Measurements from ENCODE around the gene KDM5B.
"Not testable (repeated sequence)": the region's sequence is repeated elsewhere in the genome, so short reads cannot be mapped to it uniquely, and the experiment has no call there.

KDM5B gene

GRCh38 chr1:202806845-202807450 is 1.3 kb downstream of the KDM5B start:
- H3K9me3 Mint-ChIP-seq: no peaks in the 10 kb centered on the region
- DNase-seq (peak; percentile 29), ATAC-seq (no peak)
- peak overlapping the region; percentile 92 for H3K27ac Mint-ChIP-seq
- H3K4me3 Mint-ChIP-seq: peak overlapping the region; percentile 87
- H3K27me3 Mint-ChIP-seq: peaks cover 7% of the 10 kb centered on the region
- H3K36me3 Mint-ChIP-seq (ENCODE audit: low read depth): no peaks in the 10 kb centered on the region
- H3K4me1 Mint-ChIP-seq: peaks cover 74% of the 10 kb centered on the region

- peaks cover 7% of the 10 kb centered on the region for H3K27me3 Mint-ChIP-seq
- peak overlapping the region; percentile 92 for H3K27ac Mint-ChIP-seq
- H3K4me3 Mint-ChIP-seq: peak overlapping the region; percentile 87
- no peaks in the 10 kb centered on the region for H3K36me3 Mint-ChIP-seq (ENCODE audit: low read depth)
- H3K4me1 Mint-ChIP-seq: peaks cover 75% of the 10 kb centered on the region
- no peaks in the 10 kb centered on the region for H3K9me3 Mint-ChIP-seq
- peak; percentile 37 for ATAC-seq
- DNase-seq: peak; percentile 28
These were observed 2.1 kb downstream of the KDM5B start for GRCh38 chr1:202805886-202806844.

GRCh38 chr1:202804126-202804525 is 4.1 kb downstream of the KDM5B start:
- ATAC-seq: no peak
- H3K36me3 Mint-ChIP-seq (ENCODE audit: low read depth): peaks cover 7% of the 10 kb centered on the region
- no peak overlapping the region for H3K4me3 Mint-ChIP-seq
- peak overlapping the region; percentile 92 for H3K27ac Mint-ChIP-seq
- DNase-seq: no peak
- H3K9me3 Mint-ChIP-seq: no peaks in the 10 kb centered on the region
- H3K27me3 Mint-ChIP-seq: peaks cover 5% of the 10 kb centered on the region
- peaks cover 69% of the 10 kb centered on the region for H3K4me1 Mint-ChIP-seq

- Mint-ChIP-seq H3K27ac (peak overlapping the region; percentile 92), H3K27me3 (no peaks in the 10 kb centered on the region), H3K36me3 (ENCODE audit: low read depth) (peaks cover 7% of the 10 kb centered on the region), H3K9me3 (no peaks in the 10 kb centered on the region), H3K4me1 (peaks cover 69% of the 10 kb centered on the region), H3K4me3 (no peak overlapping the region)
- no peak for ATAC-seq
- DNase-seq: no peak
These were observed 5.0 kb downstream of the KDM5B start for GRCh38 chr1:202802998-202803932.

- Mint-ChIP-seq H3K9me3 (no peaks in the 10 kb centered on the region), H3K27me3 (no peaks in the 10 kb centered on the region), H3K4me3 (no peak overlapping the region), H3K27ac (no peak overlapping the region), H3K4me1 (peaks cover 70% of the 10 kb centered on the region), H3K36me3 (ENCODE audit: low read depth) (peaks cover 7% of the 10 kb centered on the region)
- no peak for ATAC-seq
- no peak for DNase-seq
These were observed 6.2 kb downstream of the KDM5B start for GRCh38 chr1:202802034-202802433.

GRCh38 chr1:202801175-202801574 is 7.0 kb downstream of the KDM5B start:
- Mint-ChIP-seq H3K9me3 (no peaks in the 10 kb centered on the region), H3K4me1 (peaks cover 65% of the 10 kb centered on the region), H3K4me3 (no peak overlapping the region), H3K27ac (no peak overlapping the region), H3K36me3 (ENCODE audit: low read depth) (peaks cover 7% of the 10 kb centered on the region), H3K27me3 (no peaks in the 10 kb centered on the region)
- DNase-seq: no peak
- no peak for ATAC-seq

GRCh38 chr1:202800742-202801141 is 7.5 kb downstream of the KDM5B start:
- DNase-seq (no peak), ATAC-seq (no peak)
- Mint-ChIP-seq H3K27ac (no peak overlapping the region), H3K9me3 (no peaks in the 10 kb centered on the region), H3K36me3 (ENCODE audit: low read depth) (peaks cover 7% of the 10 kb centered on the region), H3K27me3 (no peaks in the 10 kb centered on the region), H3K4me3 (no peak overlapping the region), H3K4me1 (peaks cover 61% of the 10 kb centered on the region)

GRCh38 chr1:202798792-202799331 is 9.4 kb downstream of the KDM5B start:
- no peak for ATAC-seq
- Mint-ChIP-seq H3K27ac (no peak overlapping the region), H3K4me1 (peaks cover 49% of the 10 kb centered on the region), H3K4me3 (no peak overlapping the region), H3K27me3 (no peaks in the 10 kb centered on the region), H3K9me3 (no peaks in the 10 kb centered on the region), H3K36me3 (ENCODE audit: low read depth) (peaks cover 7% of the 10 kb centered on the region)
- DNase-seq: no peak

GRCh38 chr1:202798260-202798659 is 10.0 kb downstream of the KDM5B start:
- no peak for DNase-seq
- H3K4me1 Mint-ChIP-seq: peaks cover 43% of the 10 kb centered on the region
- no peak for ATAC-seq
- H3K27me3 Mint-ChIP-seq: no peaks in the 10 kb centered on the region
- H3K4me3 Mint-ChIP-seq: no peak overlapping the region
- no peaks in the 10 kb centered on the region for H3K9me3 Mint-ChIP-seq
- peaks cover 7% of the 10 kb centered on the region for H3K36me3 Mint-ChIP-seq (ENCODE audit: low read depth)
- no peak overlapping the region for H3K27ac Mint-ChIP-seq

- H3K4me1 Mint-ChIP-seq: peaks cover 29% of the 10 kb centered on the region
- H3K27ac Mint-ChIP-seq: no peak overlapping the region
- no peaks in the 10 kb centered on the region for H3K9me3 Mint-ChIP-seq
- peaks cover 7% of the 10 kb centered on the region for H3K36me3 Mint-ChIP-seq (ENCODE audit: low read depth)
- H3K4me3 Mint-ChIP-seq: no peak overlapping the region
- no peak for DNase-seq
- no peaks in the 10 kb centered on the region for H3K27me3 Mint-ChIP-seq
- no peak for ATAC-seq
These were observed 11.6 kb downstream of the KDM5B start for GRCh38 chr1:202796670-202797069.

- not testable (repeated sequence) for DNase-seq; ATAC-seq; H3K9me3 Mint-ChIP-seq; H3K27ac Mint-ChIP-seq; H3K4me3 Mint-ChIP-seq; H3K27me3 Mint-ChIP-seq; H3K36me3 Mint-ChIP-seq (ENCODE audit: low read depth)
- peaks cover 17% of the 10 kb centered on the region for H3K4me1 Mint-ChIP-seq
These were observed 13.3 kb downstream of the KDM5B start for GRCh38 chr1:202794931-202795330.

GRCh38 chr1:202794051-202794740 is 14.0 kb downstream of the KDM5B start:
- DNase-seq: no peak
- H3K27ac Mint-ChIP-seq: no peak overlapping the region
- no peak for ATAC-seq

GRCh38 chr1:202791077-202791747 is 17.0 kb downstream of the KDM5B start:
- Mint-ChIP-seq H3K4me1 (peaks cover 11% of the 10 kb centered on the region), H3K9me3 (no peaks in the 10 kb centered on the region), H3K4me3 (no peak overlapping the region)

More at GRCh38 chr1:202794051-202794740, 14.0 kb downstream of the KDM5B start:
- H3K27me3 Mint-ChIP-seq: no peaks in the 10 kb centered on the region
- H3K4me1 Mint-ChIP-seq: peaks cover 17% of the 10 kb centered on the region
- no peak overlapping the region for H3K4me3 Mint-ChIP-seq
- H3K36me3 Mint-ChIP-seq (ENCODE audit: low read depth): no peaks in the 10 kb centered on the region
- no peaks in the 10 kb centered on the region for H3K9me3 Mint-ChIP-seq

More at GRCh38 chr1:202791077-202791747, 17.0 kb downstream of the KDM5B start:
- H3K27me3 Mint-ChIP-seq: no peaks in the 10 kb centered on the region
- ATAC-seq (no peak), DNase-seq (no peak)
- H3K36me3 Mint-ChIP-seq (ENCODE audit: low read depth): no peaks in the 10 kb centered on the region
- H3K27ac Mint-ChIP-seq: no peak overlapping the region

All from activated naive CD8-positive, alpha-beta T cell treated with anti-CD3 and anti-CD28 coated beads, Interleukin-2, amount 50 U/mL, for 24 hours (primary cell).